Panc1 (cell line): ENCODE measurements around the gene XRCC4. TPM values are rescaled to one million over a fixed set of nuclear protein-coding genes. Genes with fewer than 3 reads are reported as not detected.

Experiments used
- ATAC-seq: fragments of 200-7000 bp; cut with Tn5 transposase; 2 replicates; pipeline ENCODE4 v1.9.1; 2020; ENCODE audit warnings: mild to moderate bottlenecking, moderate library complexity
- BruUV-seq: library from RNA; stranded (reverse); fragments of 400-500 nt; replicated peaks from 2 replicates; lab custom pipeline; 2021; lab: Mats Ljungman, UMichigan
- CTCF ChIA-PET: fragments of 300-600 bp; sonication (Branson Sonifier 250); formaldehyde crosslinking; loops from one replicate; lab custom pipeline; 2022; ENCODE audit warnings: antibody characterized with exemption; lab: Charles Lee
- POLR2A ChIA-PET: fragments of 300-600 bp; sonication (Branson Sonifier 250); formaldehyde crosslinking; loops from one replicate; lab custom pipeline; 2022; ENCODE audit warnings: antibody characterized with exemption; lab: Charles Lee
- DNase-seq: peaks from one replicate; pipeline ENCODE4 v3.0.0-alpha.2; 2010; ENCODE audit warnings: low read depth, low spot score
- H3K27ac ChIP-seq: 2 replicates; pipeline ENCODE4 v1.5.1; 2011; ENCODE audit warnings: mild to moderate bottlenecking, low read length, inconsistent platforms
- H3K27me3 ChIP-seq: fragments of 200-500 bp; sonication (Bioruptor generic); 2 replicates; pipeline ENCODE4 v1.6.0; 2014; ENCODE audit warnings: low read length, inconsistent platforms; ENCODE audit not compliant: control insufficient read depth, insufficient read depth
- H3K36me3 ChIP-seq: fragments of 200-500 bp; sonication (Bioruptor generic); 2 replicates; pipeline ENCODE4 v1.5.1; 2014; ENCODE audit warnings: inconsistent platforms, mild to moderate bottlenecking, low read length, moderate library complexity; ENCODE audit not compliant: control insufficient read depth, insufficient read depth
- H3K4me1 ChIP-seq: 2 replicates; pipeline ENCODE4 v1.5.1; 2011; ENCODE audit warnings: inconsistent platforms, mild to moderate bottlenecking, low read length, moderate library complexity; ENCODE audit not compliant: control insufficient read depth, insufficient read depth
- H3K4me3 ChIP-seq, 2 experiments: 2 replicates each; pipeline ENCODE4 v1.5.1; 2011 to 2012; ENCODE audit warnings: low read depth in 2 of 2, low read length in 2 of 2, mild to moderate bottlenecking in 2 of 2, inconsistent platforms in 1 of 2, moderate library complexity in 1 of 2
- H3K9me3 ChIP-seq: fragments of 200-500 bp; sonication (Bioruptor generic); 2 replicates; pipeline ENCODE4 v1.5.1; 2014; ENCODE audit warnings: low read depth, mild to moderate bottlenecking, inconsistent platforms, low read length, moderate library complexity; ENCODE audit not compliant: control insufficient read depth, insufficient read depth
- POLR2AphosphoS5 ChIP-seq: IDR thresholded peaks from 2 replicates; pipeline ENCODE4 v1.6.1; 2012; ENCODE audit warnings: mild to moderate bottlenecking, low read depth, low read length, moderate library complexity
- SIN3A ChIP-seq: IDR thresholded peaks from 2 replicates; pipeline ENCODE4 v1.6.1; 2012; ENCODE audit warnings: low read depth, mild to moderate bottlenecking, low read length, moderate library complexity, borderline replicate concordance; ENCODE audit not compliant: insufficient read depth
- TCF7L2 ChIP-seq: IDR thresholded peaks from 2 replicates; pipeline ENCODE4 v1.6.1; 2011; ENCODE audit warnings: mild to moderate bottlenecking, low read depth, low read length, inconsistent platforms
- in situ Hi-C: cut with HindIII; loops from 2 replicates; pipeline ENCODE4 v1.10.0; 2016; ENCODE audit warnings: low sequenced_read_pairs, low pct_unique_long_range_greater_than_20kb
- intact Hi-C: fragments of 100-400 bp; cut with micrococcal nuclease; formaldehyde crosslinking; loops from one replicate; pipeline ENCODE4 v1.10.0; 2022; ENCODE audit not compliant: unreplicated experiment
- total RNA-seq: library from RNA; stranded (reverse); gene quantifications from one replicate; pipeline ENCODE4 v1.2.1, GENCODE V29; 2021; ENCODE audit not compliant: unreplicated experiment
- TF ChIP-seq, protein P1 (sequence below), 2 experiments: IDR thresholded peaks; 2 replicates each; pipeline ENCODE4 v1.6.1; 2011 to 2012; ENCODE audit warnings: low read depth in 2 of 2, control low read depth in 1 of 2, low read length in 1 of 2, mild to moderate bottlenecking in 1 of 2, moderate library complexity in 1 of 2; ENCODE audit not compliant: insufficient read depth in 1 of 2
- TF ChIP-seq, protein P2 (sequence below): fragments of 450-650 bp; IDR thresholded peaks from 2 replicates; pipeline ENCODE4 v1.5.1; 2017; ENCODE audit warnings: mild to moderate bottlenecking

The XRCC4 gene
- total RNA-seq, 1 experiment from 2014 or later = 12.5 TPM

DNA sequence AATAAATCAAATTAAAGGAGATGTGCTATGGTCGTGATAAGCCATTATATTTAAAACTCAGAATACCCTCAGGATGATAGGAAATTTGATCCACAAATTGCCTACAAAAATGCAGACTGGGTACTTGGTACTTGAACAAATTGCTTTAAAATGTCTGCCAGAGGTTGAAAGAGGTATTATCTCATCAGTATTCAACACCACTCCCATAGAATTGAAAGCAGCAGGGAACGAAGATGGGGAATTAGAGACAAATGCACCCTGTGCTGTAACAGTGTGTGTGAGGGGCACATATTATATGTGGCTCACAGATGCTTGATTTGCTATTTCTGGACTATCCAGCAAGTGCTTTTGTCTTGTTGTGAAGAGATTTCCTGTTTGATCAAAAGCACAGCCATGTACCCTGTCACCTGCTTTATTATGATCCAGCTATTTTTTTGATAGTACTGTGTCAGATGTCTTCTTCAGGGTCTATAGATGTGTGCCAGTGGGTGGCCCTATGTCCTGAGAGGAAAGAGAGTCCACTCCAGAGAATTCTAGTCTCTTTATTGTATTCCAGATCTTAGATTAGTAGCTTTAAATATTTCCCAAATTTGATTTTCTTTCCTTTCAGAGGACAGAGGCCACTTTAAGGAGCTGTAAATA is 120.1 kb downstream of the XRCC4 start:
- H3K36me3 ChIP-seq = no peaks in the 10 kb centered on the region
- no peak for TF ChIP-seq TCF7L2
- TF ChIP-seq SIN3A = no peak
- TF ChIP-seq POLR2AphosphoS5 = no peak
- TF ChIP-seq, protein P1, sequence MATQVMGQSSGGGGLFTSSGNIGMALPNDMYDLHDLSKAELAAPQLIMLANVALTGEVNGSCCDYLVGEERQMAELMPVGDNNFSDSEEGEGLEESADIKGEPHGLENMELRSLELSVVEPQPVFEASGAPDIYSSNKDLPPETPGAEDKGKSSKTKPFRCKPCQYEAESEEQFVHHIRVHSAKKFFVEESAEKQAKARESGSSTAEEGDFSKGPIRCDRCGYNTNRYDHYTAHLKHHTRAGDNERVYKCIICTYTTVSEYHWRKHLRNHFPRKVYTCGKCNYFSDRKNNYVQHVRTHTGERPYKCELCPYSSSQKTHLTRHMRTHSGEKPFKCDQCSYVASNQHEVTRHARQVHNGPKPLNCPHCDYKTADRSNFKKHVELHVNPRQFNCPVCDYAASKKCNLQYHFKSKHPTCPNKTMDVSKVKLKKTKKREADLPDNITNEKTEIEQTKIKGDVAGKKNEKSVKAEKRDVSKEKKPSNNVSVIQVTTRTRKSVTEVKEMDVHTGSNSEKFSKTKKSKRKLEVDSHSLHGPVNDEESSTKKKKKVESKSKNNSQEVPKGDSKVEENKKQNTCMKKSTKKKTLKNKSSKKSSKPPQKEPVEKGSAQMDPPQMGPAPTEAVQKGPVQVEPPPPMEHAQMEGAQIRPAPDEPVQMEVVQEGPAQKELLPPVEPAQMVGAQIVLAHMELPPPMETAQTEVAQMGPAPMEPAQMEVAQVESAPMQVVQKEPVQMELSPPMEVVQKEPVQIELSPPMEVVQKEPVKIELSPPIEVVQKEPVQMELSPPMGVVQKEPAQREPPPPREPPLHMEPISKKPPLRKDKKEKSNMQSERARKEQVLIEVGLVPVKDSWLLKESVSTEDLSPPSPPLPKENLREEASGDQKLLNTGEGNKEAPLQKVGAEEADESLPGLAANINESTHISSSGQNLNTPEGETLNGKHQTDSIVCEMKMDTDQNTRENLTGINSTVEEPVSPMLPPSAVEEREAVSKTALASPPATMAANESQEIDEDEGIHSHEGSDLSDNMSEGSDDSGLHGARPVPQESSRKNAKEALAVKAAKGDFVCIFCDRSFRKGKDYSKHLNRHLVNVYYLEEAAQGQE (IDR thresholded peaks at IDR 0.05; ENCODE audit: insufficient read depth in 1 of 2, low read depth in 2 of 2, low read length in 1 of 2) = no peak
- TF ChIP-seq, protein P2, sequence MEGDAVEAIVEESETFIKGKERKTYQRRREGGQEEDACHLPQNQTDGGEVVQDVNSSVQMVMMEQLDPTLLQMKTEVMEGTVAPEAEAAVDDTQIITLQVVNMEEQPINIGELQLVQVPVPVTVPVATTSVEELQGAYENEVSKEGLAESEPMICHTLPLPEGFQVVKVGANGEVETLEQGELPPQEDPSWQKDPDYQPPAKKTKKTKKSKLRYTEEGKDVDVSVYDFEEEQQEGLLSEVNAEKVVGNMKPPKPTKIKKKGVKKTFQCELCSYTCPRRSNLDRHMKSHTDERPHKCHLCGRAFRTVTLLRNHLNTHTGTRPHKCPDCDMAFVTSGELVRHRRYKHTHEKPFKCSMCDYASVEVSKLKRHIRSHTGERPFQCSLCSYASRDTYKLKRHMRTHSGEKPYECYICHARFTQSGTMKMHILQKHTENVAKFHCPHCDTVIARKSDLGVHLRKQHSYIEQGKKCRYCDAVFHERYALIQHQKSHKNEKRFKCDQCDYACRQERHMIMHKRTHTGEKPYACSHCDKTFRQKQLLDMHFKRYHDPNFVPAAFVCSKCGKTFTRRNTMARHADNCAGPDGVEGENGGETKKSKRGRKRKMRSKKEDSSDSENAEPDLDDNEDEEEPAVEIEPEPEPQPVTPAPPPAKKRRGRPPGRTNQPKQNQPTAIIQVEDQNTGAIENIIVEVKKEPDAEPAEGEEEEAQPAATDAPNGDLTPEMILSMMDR = no peak
- BruUV-seq = no TSS peak
- no peak overlapping the region for H3K27ac ChIP-seq
- H3K27me3 ChIP-seq = no peaks in the 10 kb centered on the region
- CTCF ChIA-PET = no interaction called here
- ATAC-seq (no peak), DNase-seq (no peak)
- H3K4me3 ChIP-seq = no peak overlapping the region
- in situ Hi-C loops (no loop called here), intact Hi-C loops (no loop called here)
- no peaks in the 10 kb centered on the region for H3K9me3 ChIP-seq
- POLR2A ChIA-PET = no interaction called here
- H3K4me1 ChIP-seq = no peaks in the 10 kb centered on the region

DNA sequence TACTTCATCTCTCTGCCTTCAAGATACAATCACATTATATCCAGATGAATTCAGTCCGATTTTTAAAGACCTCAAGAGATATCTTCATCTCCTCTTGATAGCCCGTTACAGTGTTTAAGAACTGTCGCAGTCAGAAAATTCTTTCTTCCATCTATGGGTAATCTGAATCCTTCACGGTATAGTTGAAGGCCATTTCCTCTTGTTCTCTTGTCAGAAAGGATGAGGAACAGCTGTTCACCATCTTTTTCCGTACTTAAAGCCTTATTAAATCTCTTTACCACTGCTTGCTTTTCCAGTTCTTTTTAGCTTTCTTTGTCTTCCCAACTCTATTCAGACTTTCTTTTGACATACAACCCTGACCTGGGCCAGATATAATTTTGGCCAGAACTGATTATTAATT is 121.8 kb downstream of the XRCC4 start:
- Histone ChIP-seq H3K9me3 (no peaks in the 10 kb centered on the region), H3K4me1 (no peaks in the 10 kb centered on the region), H3K4me3 (no peak overlapping the region), H3K36me3 (no peaks in the 10 kb centered on the region; the same call in 1 of the 2 replicates), H3K27ac (no peak overlapping the region), H3K27me3 (no peaks in the 10 kb centered on the region)
- no TSS peak for BruUV-seq
- DNase-seq (no peak), ATAC-seq (no peak)
- ChIA-PET CTCF (no interaction called here), POLR2A (no interaction called here)
- TF ChIP-seq, protein P2 = no peak
- TF ChIP-seq SIN3A (no peak), POLR2AphosphoS5 (no peak), TCF7L2 (no peak)
- TF ChIP-seq, protein P1 (IDR thresholded peaks at IDR 0.05; ENCODE audit: insufficient read depth in 1 of 2, low read depth in 2 of 2, low read length in 1 of 2) = no peak
- in situ Hi-C loops = no loop called here
- intact Hi-C loops = no loop called here
